ENCODE measurements around the gene COL20A1. TPM values are rescaled to one million over a fixed set of nuclear protein-coding genes. Genes with fewer than 3 reads are reported as not detected.

Gene COL20A1
- total RNA-seq, 6 experiments from 2014 or later = not detected

- no peak for TF ChIP-seq CTCF (IDR thresholded peaks at IDR 0.05)
- no peak for TF ChIP-seq POLR2A (IDR thresholded peaks at IDR 0.05)
- no peaks in the 10 kb centered on the region for H3K36me3 ChIP-seq
- DNase-seq (no peak), ATAC-seq (no peak)
- no peaks in the 10 kb centered on the region for H3K27me3 ChIP-seq
- no peak overlapping the region for H3K27ac ChIP-seq
- no peak overlapping the region for H3K4me3 ChIP-seq
- 64% methylated on average over 9 of the region's 24 CpGs for WGBS (ENCODE audit: insufficient coverage, low coverage, low lambda C conversion rate, missing lambda C conversion rate)
- intact Hi-C loops (cut with DNase I) = no loop called here
- no peaks in the 10 kb centered on the region for H3K9me3 ChIP-seq
- H3K4me1 ChIP-seq = peaks cover 0 to 5% (median 2%) of the 10 kb centered on the region in 4 donors
Measured at GRCh38 chr20:63369724-63370617, 77.0 kb downstream of the COL20A1 start.

GRCh38 chr20:63370618-63371187 lies 77.7 kb downstream of the COL20A1 start:
- Histone ChIP-seq H3K4me3 (no peak overlapping the region), H3K36me3 (no peaks in the 10 kb centered on the region), H3K9me3 (no peaks in the 10 kb centered on the region), H3K4me1 (peaks cover 0 to under 1% (median 0%) of the 10 kb centered on the region in 4 donors), H3K27me3 (no peaks in the 10 kb centered on the region), H3K27ac (no peak overlapping the region)
- ATAC-seq (no peak), DNase-seq (no peak)
- intact Hi-C loops (cut with DNase I) = no loop called here
- 34% methylated on average over 8 of the region's 21 CpGs for WGBS (ENCODE audit: insufficient coverage, low coverage, low lambda C conversion rate, missing lambda C conversion rate)
- no peak for TF ChIP-seq CTCF (IDR thresholded peaks at IDR 0.05)
- no peak for TF ChIP-seq POLR2A (IDR thresholded peaks at IDR 0.05)

- ATAC-seq = no peak
- Histone ChIP-seq H3K27ac (no peak overlapping the region), H3K9me3 (no peaks in the 10 kb centered on the region), H3K4me3 (no peak overlapping the region), H3K27me3 (no peaks in the 10 kb centered on the region), H3K36me3 (no peaks in the 10 kb centered on the region), H3K4me1 (no peaks in the 10 kb centered on the region)
- intact Hi-C loops (cut with DNase I) = no loop called here
- TF ChIP-seq CTCF (IDR thresholded peaks at IDR 0.05) = no peak
- no peak for TF ChIP-seq POLR2A (IDR thresholded peaks at IDR 0.05)
- WGBS (ENCODE audit: insufficient coverage, low coverage, low lambda C conversion rate, missing lambda C conversion rate) = 73% methylated on average over 16 of the region's 28 CpGs
- no peak for DNase-seq
Measured at GRCh38 chr20:63371291-63371865, 78.4 kb downstream of the COL20A1 start.

- H3K27me3 ChIP-seq = no peaks in the 10 kb centered on the region
- ATAC-seq = no peak
- 64% methylated on average over 9 of the region's 34 CpGs for WGBS (ENCODE audit: insufficient coverage, low coverage, low lambda C conversion rate, missing lambda C conversion rate)
Measured at GRCh38 chr20:63372971-63373885, 80.2 kb downstream of the COL20A1 start.

More at GRCh38 chr20:63372971-63373885, 80.2 kb downstream of the COL20A1 start:
- DNase-seq = no peak
- no peaks in the 10 kb centered on the region for H3K9me3 ChIP-seq
- H3K27ac ChIP-seq = no peak overlapping the region
- H3K36me3 ChIP-seq = no peaks in the 10 kb centered on the region
- no peaks in the 10 kb centered on the region for H3K4me1 ChIP-seq
- TF ChIP-seq CTCF (IDR thresholded peaks at IDR 0.05) = no peak
- no peak for TF ChIP-seq POLR2A (IDR thresholded peaks at IDR 0.05)
- no peak overlapping the region for H3K4me3 ChIP-seq
- intact Hi-C loops (cut with DNase I) = no loop called here

Data from right lobe of liver (tissue), 6 donors.